Sigmoid colon (tissue), 7 donors: ENCODE data around the gene STKLD1. TPM values are rescaled to one million over a fixed set of nuclear protein-coding genes. Genes with fewer than 3 reads are reported as not detected.

Experiments used
- DNase-seq: peaks from one replicate; pipeline ENCODE4 v3.0.0-alpha.2; 2019
- H3K27ac ChIP-seq, 4 donors: fragments of 200-600 bp; sonication (generic); one replicate each; pipeline ENCODE4 v1.5.1; 2016 to 2019; ENCODE audit warnings: mild to moderate bottlenecking in 1 of 4
- H3K27me3 ChIP-seq, 3 donors: fragments of 200-600 bp; sonication (generic); one replicate each; pipeline ENCODE4 v1.5.1; 2019; ENCODE audit warnings: mild to moderate bottlenecking in 1 of 3
- H3K36me3 ChIP-seq, 4 donors: fragments of 200-600 bp; sonication (generic); one replicate each; pipeline ENCODE4 v1.5.1; 2016 to 2019
- H3K4me1 ChIP-seq, 4 donors: fragments of 200-600 bp; sonication (generic); one replicate each; pipeline ENCODE4 v1.5.1; 2017 to 2019
- H3K4me3 ChIP-seq, 4 donors: fragments of 200-600 bp; sonication (generic); one replicate each; pipeline ENCODE4 v1.5.1; 2017 to 2019; ENCODE audit warnings: mild to moderate bottlenecking in 2 of 4, moderate library complexity in 1 of 4
- H3K9me3 ChIP-seq, 4 donors: fragments of 200-600 bp in 3 of 4; sonication (generic) in 3 of 4; one replicate each; pipeline versions ENCODE4 v1.5.1 to v1.6.1; 2013 to 2019
- CTCF ChIP-seq, 4 experiments: fragments of 450-650 bp in 3 of 4; fragments of 200-600 bp in 1 of 4; IDR thresholded peaks; one replicate each; pipeline ENCODE4 v1.5.1; 2016 to 2019; ENCODE audit warnings: antibody characterized with exemption in 4 of 4, mild to moderate bottlenecking in 3 of 4, moderate library complexity in 2 of 4
- EP300 ChIP-seq, 4 donors: sonication (generic); formaldehyde crosslinking; IDR thresholded peaks; one replicate each; pipeline ENCODE4 v1.6.1; 2017; ENCODE audit warnings: antibody characterized with exemption in 4 of 4
- POLR2A ChIP-seq, 2 donors: fragments of 450-650 bp; IDR thresholded peaks; one replicate each; pipeline ENCODE4 v1.6.1; 2016; ENCODE audit warnings: antibody characterized with exemption in 2 of 2, mild to moderate bottlenecking in 2 of 2, moderate library complexity in 2 of 2
- POLR2AphosphoS5 ChIP-seq, 4 donors: sonication (generic); formaldehyde crosslinking; IDR thresholded peaks; one replicate each; pipeline ENCODE4 v1.6.1; 2017; ENCODE audit warnings: antibody characterized with exemption in 4 of 4
- WGBS, 2 donors: extraction: QIAGEN DNeasy Blood & Tissue Kit; methylation state at CpG; one replicate each; pipeline ENCODE4 v1.1.7; 2013; 5-methylcytosine and 5-hydroxymethylcytosine counted together
- intact Hi-C: fragments of 100-400 bp; cut with DNase I; formaldehyde crosslinking; loops from one replicate; pipeline ENCODE4 v1.15.1; 2023
- polyA plus RNA-seq, 3 donors: library from polyadenylated mRNA; stranded (reverse); fragments of 200-250 nt; gene quantifications; one replicate each; pipeline ENCODE4 v1.2.3, GENCODE V29; 2013
- total RNA-seq, 4 donors: library from RNA; depleted of rRNA; stranded (reverse); fragments of >200 nt; gene quantifications; one replicate each; pipeline ENCODE4 v1.1.0, GENCODE V29; 2016
- donor health status: healthy with polysubstance abuse.
- donor health status: Bipolar disorder and iron deficiency.
- donor health status: healthy.

STKLD1 gene
- total and polyA plus RNA-seq, 7 donors = 0.49 to 8.3 (median 1.5) TPM; not detected in 1

GRCh38 chr9:133394687-133395271, 18.6 kb downstream of the STKLD1 start:
- no peak for DNase-seq
- Histone ChIP-seq H3K4me1 (no peaks in the 10 kb centered on the region), H3K27me3 (peaks cover 0 to 51% (median 19%) of the 10 kb centered on the region in 3 donors), H3K27ac (no peak overlapping the region), H3K36me3 (no peaks in the 10 kb centered on the region), H3K9me3 (no peaks in the 10 kb centered on the region), H3K4me3 (no peak overlapping the region)
- TF ChIP-seq CTCF (IDR thresholded peaks at IDR 0.05) (no peak), POLR2AphosphoS5 (IDR thresholded peaks at IDR 0.05) (no peak), POLR2A (IDR thresholded peaks at IDR 0.05) (no peak), EP300 (IDR thresholded peaks at IDR 0.05) (no peak)
- intact Hi-C loops = no loop called here
- WGBS, 2 donors = 15 to 30% methylated on average over 8 of the region's 8 CpGs

GRCh38 chr9:133396952-133397351, 20.8 kb downstream of the STKLD1 start:
- 21 to 35% methylated on average over 14 of the region's 14 CpGs for WGBS, 2 donors
- Histone ChIP-seq H3K36me3 (peaks cover 0 to 6% (median 0%) of the 10 kb centered on the region in 4 donors), H3K4me3 (no peak overlapping the region), H3K27me3 (peaks cover 0 to 40% (median 11%) of the 10 kb centered on the region in 3 donors), H3K9me3 (no peaks in the 10 kb centered on the region), H3K4me1 (no peaks in the 10 kb centered on the region), H3K27ac (no peak overlapping the region)
- no peak for DNase-seq
- intact Hi-C loops = no loop called here
- TF ChIP-seq POLR2AphosphoS5 (IDR thresholded peaks at IDR 0.05) (no peak), POLR2A (IDR thresholded peaks at IDR 0.05) (no peak), EP300 (IDR thresholded peaks at IDR 0.05) (no peak), CTCF (IDR thresholded peaks at IDR 0.05) (no peak)

GRCh38 chr9:133397370-133397769, 21.2 kb downstream of the STKLD1 start:
- Histone ChIP-seq H3K27ac (no peak overlapping the region), H3K36me3 (peaks cover 0 to 6% (median 0%) of the 10 kb centered on the region in 4 donors), H3K9me3 (no peaks in the 10 kb centered on the region), H3K4me3 (no peak overlapping the region), H3K4me1 (no peaks in the 10 kb centered on the region), H3K27me3 (peaks cover 0 to 36% (median 11%) of the 10 kb centered on the region in 3 donors)
- DNase-seq = no peak
- intact Hi-C loops = no loop called here
- TF ChIP-seq EP300 (IDR thresholded peaks at IDR 0.05) = no peak
- no peak for TF ChIP-seq POLR2A (IDR thresholded peaks at IDR 0.05)
- no peak for TF ChIP-seq POLR2AphosphoS5 (IDR thresholded peaks at IDR 0.05)
- no peak for TF ChIP-seq CTCF (IDR thresholded peaks at IDR 0.05)
- WGBS, 2 donors = 67 to 80% methylated on average over 6 of the region's 6 CpGs

GRCh38 chr9:133397895-133398294, 21.7 kb downstream of the STKLD1 start:
- 40 to 72% methylated on average over 9 of the region's 9 CpGs for WGBS, 2 donors
- DNase-seq = no peak
- Histone ChIP-seq H3K9me3 (no peaks in the 10 kb centered on the region), H3K27ac (no peak overlapping the region), H3K27me3 (peaks cover 0 to 34% (median 11%) of the 10 kb centered on the region in 3 donors), H3K36me3 (peaks cover 0 to 6% (median 0%) of the 10 kb centered on the region in 4 donors), H3K4me1 (no peaks in the 10 kb centered on the region), H3K4me3 (no peak overlapping the region)
- TF ChIP-seq POLR2A (IDR thresholded peaks at IDR 0.05) = no peak
- TF ChIP-seq POLR2AphosphoS5 (IDR thresholded peaks at IDR 0.05) = no peak
- TF ChIP-seq CTCF (IDR thresholded peaks at IDR 0.05) = no peak
- TF ChIP-seq EP300 (IDR thresholded peaks at IDR 0.05) = no peak
- intact Hi-C loops = no loop called here

GRCh38 chr9:133400292-133400691, 24.1 kb downstream of the STKLD1 start:
- Histone ChIP-seq H3K4me1 (no peaks in the 10 kb centered on the region), H3K4me3 (no peak overlapping the region), H3K9me3 (no peaks in the 10 kb centered on the region), H3K27ac (no peak overlapping the region), H3K27me3 (peaks cover 0 to 10% (median under 1%) of the 10 kb centered on the region in 3 donors), H3K36me3 (peaks cover 0 to 14% (median 3%) of the 10 kb centered on the region in 4 donors)
- intact Hi-C loops = no loop called here
- DNase-seq = no peak
- TF ChIP-seq CTCF (IDR thresholded peaks at IDR 0.05) (no peak), EP300 (IDR thresholded peaks at IDR 0.05) (no peak), POLR2A (IDR thresholded peaks at IDR 0.05) (no peak), POLR2AphosphoS5 (IDR thresholded peaks at IDR 0.05) (no peak)
- WGBS, 2 donors = 89 to 92% methylated on average over 12 of the region's 12 CpGs
